ENCODE results near the gene TUBA3C.
"Not testable (repeated sequence)": the region's sequence is repeated elsewhere in the genome, so short reads cannot be mapped to it uniquely, and the experiment has no call there.

Gene TUBA3C

GRCh38 chr13:19183676-19184075, 2.1 kb upstream of the TUBA3C start:
- CTCF ChIA-PET: no interaction called here
- TF ChIP-seq CTCF (conservative IDR thresholded peaks at IDR 0.05; ENCODE audit: low read depth): no peak
- H3K27ac ChIP-seq: no peak overlapping the region
- DNase-seq (ENCODE audit: low spot score): no peak
- POLR2A ChIA-PET (ENCODE audit: low non-redundant PET): no interaction called here

GRCh38 chr13:19182536-19182935, 912 bp upstream of the TUBA3C start:
- ChIA-PET POLR2A (ENCODE audit: low non-redundant PET) (no interaction called here), CTCF (no interaction called here)
- no peak for TF ChIP-seq CTCF (conservative IDR thresholded peaks at IDR 0.05; ENCODE audit: low read depth)
- no peak for DNase-seq (ENCODE audit: low spot score)
- H3K27ac ChIP-seq: no peak overlapping the region

- POLR2A ChIA-PET (ENCODE audit: low non-redundant PET): no interaction called here
- DNase-seq (ENCODE audit: low spot score): no peak
- TF ChIP-seq CTCF (conservative IDR thresholded peaks at IDR 0.05; ENCODE audit: low read depth): no peak
- CTCF ChIA-PET: no interaction called here
- H3K27ac ChIP-seq: no peak overlapping the region
Observed at GRCh38 chr13:19181021-19181620, 503 bp downstream of the TUBA3C start.

DNA sequence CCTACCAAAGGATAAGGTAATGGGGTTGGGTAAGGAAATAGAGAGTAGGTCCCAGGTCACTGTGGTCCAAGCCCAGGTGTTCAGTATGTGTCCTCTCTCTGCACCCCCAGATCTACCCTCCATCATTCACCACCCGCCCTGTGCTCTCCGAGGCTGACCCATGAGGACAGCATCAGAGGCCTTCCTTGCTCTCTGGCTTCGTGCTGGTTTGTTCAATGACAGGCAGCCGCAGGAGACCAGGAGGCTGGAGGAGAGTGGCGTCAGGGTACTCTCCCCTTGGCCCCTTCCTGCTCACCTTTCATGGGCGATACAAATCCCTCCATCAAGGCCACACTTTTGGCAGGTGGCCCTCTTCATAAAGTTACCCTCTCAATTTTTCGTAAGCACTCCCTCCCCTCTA, 1.7 kb downstream of the TUBA3C start:
- ChIA-PET CTCF (no interaction called here), POLR2A (ENCODE audit: low non-redundant PET) (no interaction called here)
- DNase-seq (ENCODE audit: low spot score): no peak
- TF ChIP-seq CTCF (conservative IDR thresholded peaks at IDR 0.05; ENCODE audit: low read depth): no peak
- no peak overlapping the region for H3K27ac ChIP-seq

GRCh38 chr13:19178901-19179593, 2.6 kb downstream of the TUBA3C start:
- POLR2A ChIA-PET (ENCODE audit: low non-redundant PET): interaction anchor here (0.6 kb wide), 1 partner anchor 12 kb away, joined by 3 read pairs; no protein-coding TSS in a partner anchor
- no peak overlapping the region for H3K27ac ChIP-seq
- CTCF ChIA-PET: no interaction called here
- no peak for TF ChIP-seq CTCF (conservative IDR thresholded peaks at IDR 0.05; ENCODE audit: low read depth)
- no peak for DNase-seq (ENCODE audit: low spot score)

DNA sequence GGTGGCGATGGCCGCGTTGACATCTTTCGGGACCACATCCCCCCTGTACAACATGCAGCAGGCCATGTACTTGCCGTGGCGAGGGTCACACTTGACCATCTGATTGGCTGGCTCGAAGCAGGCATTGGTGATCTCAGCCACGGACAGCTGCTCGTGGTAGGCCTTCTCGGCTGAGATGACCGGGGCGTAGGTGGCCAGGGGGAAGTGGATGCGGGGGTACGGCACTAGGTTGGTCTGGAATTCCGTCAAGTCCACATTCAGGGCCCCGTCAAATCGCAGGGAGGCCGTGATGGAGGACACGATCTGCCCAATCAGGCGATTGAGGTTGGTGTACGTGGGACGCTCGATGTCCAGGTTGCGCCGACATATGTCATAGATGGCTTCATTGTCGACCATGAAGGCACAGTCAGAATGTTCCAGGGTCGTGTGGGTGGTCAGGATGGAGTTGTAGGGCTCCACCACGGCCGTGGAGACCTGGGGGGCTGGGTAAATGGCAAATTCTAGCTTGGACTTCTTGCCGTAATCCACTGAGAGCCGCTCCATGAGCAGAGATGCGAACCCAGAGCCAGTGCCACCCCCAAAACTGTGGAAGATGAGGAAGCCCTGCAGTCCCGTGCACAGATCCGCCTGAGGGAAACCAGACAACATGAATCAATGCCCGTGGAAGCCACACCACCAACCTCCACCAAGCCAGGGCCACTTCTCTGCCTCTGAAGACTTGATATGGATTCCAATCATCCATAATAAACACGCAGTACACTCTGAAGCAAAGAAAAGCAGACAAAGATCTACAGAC, 4.4 kb downstream of the TUBA3C start:
- DNase-seq (ENCODE audit: low spot score); CTCF ChIA-PET; POLR2A ChIA-PET (ENCODE audit: low non-redundant PET); H3K27ac ChIP-seq: not testable (repeated sequence)

GRCh38 chr13:19173752-19174151, 7.9 kb downstream of the TUBA3C start:
- H3K27ac ChIP-seq: no peak overlapping the region
- POLR2A ChIA-PET (ENCODE audit: low non-redundant PET): no interaction called here
- TF ChIP-seq CTCF (conservative IDR thresholded peaks at IDR 0.05; ENCODE audit: low read depth): no peak
- no peak for DNase-seq (ENCODE audit: low spot score)
- CTCF ChIA-PET: no interaction called here
